WI38 (cell line): Measurements from ENCODE around the gene KLF11.

Experiments used
- H3K4me3 ChIP-seq: 2 replicates; pipeline ENCODE4 v1.5.1; 2011; ENCODE audit warnings: low read depth, mild to moderate bottlenecking, control low read depth, low read length
- CTCF ChIP-seq: IDR thresholded peaks from 2 replicates; pipeline ENCODE4 v1.5.1; 2012; ENCODE audit warnings: low read depth, mild to moderate bottlenecking, control low read depth, low read length

KLF11 gene

GRCh38 chr2:10042301-10043161, 819 bp upstream of the KLF11 start:
- no peak for TF ChIP-seq CTCF
- H3K4me3 ChIP-seq = peak overlapping the region; percentile 56

GRCh38 chr2:10043906-10044601, 704 bp downstream of the KLF11 start:
- H3K4me3 ChIP-seq = peak overlapping the region; percentile 61
- no peak for TF ChIP-seq CTCF

- no peak for TF ChIP-seq CTCF
- H3K4me3 ChIP-seq = no peak overlapping the region
These were observed 2.4 kb downstream of the KLF11 start for GRCh38 chr2:10045561-10046355.

GRCh38 chr2:10046931-10047330, 3.6 kb downstream of the KLF11 start:
- no peak overlapping the region for H3K4me3 ChIP-seq
- no peak for TF ChIP-seq CTCF

GRCh38 chr2:10047616-10048500, 4.5 kb downstream of the KLF11 start:
- TF ChIP-seq CTCF = no peak
- H3K4me3 ChIP-seq = no peak overlapping the region

GRCh38 chr2:10048501-10049171, 5.3 kb downstream of the KLF11 start:
- no peak overlapping the region for H3K4me3 ChIP-seq

More at GRCh38 chr2:10048501-10049171, 5.3 kb downstream of the KLF11 start:
- peak; percentile 31; the same call in 1 of the 2 replicates for TF ChIP-seq CTCF
